HCT116 (cell line): ENCODE measurements around the gene CNPY4. TPM values are rescaled to one million over a fixed set of nuclear protein-coding genes. Genes with fewer than 3 reads are reported as not detected.

Experiments used
- ATAC-seq: fragments of 200-7000 bp; cut with Tn5 transposase; 2 replicates; pipeline ENCODE4 v1.9.1; 2020; ENCODE audit warnings: mild to moderate bottlenecking, moderate library complexity
- BruUV-seq: library from RNA; stranded (reverse); fragments of 400-500 nt; replicated peaks from 2 replicates; lab custom pipeline; 2021; lab: Mats Ljungman, UMichigan
- CTCF ChIA-PET: fragments of 300-600 bp; sonication (Branson Sonifier 250); formaldehyde crosslinking; loops from one replicate; lab custom pipeline; 2021; ENCODE audit warnings: antibody characterized with exemption; lab: Charles Lee
- POLR2A ChIA-PET: fragments of 300-600, 350-600 bp; sonication (Branson Sonifier 250); formaldehyde crosslinking; loops from one replicate; lab custom pipeline; 2021; ENCODE audit warnings: antibody characterized with exemption; lab: Charles Lee
- RAD21 ChIA-PET, 2 experiments: fragments of 300-600 bp; sonication (Branson Sonifier 250); formaldehyde crosslinking; loops; one replicate each; lab custom pipeline; 2023; ENCODE audit warnings: low total read pairs in 2 of 2; ENCODE audit not compliant: uncharacterized antibody in 2 of 2, unreplicated experiment in 2 of 2, low non-redundant PET in 1 of 2; lab: Charles Lee
- DNase-seq: peaks from one replicate; pipeline ENCODE4 v3.0.0-alpha.2; 2010; ENCODE audit warnings: low read depth, low spot score
- H2AFZ ChIP-seq: fragments of 200-600 bp; shearing (Covaris generic), sonication (generic); 2 replicates; pipeline ENCODE4 v1.6.1; 2017; ENCODE audit warnings: low read depth, mixed run types, mixed read lengths, antibody characterized with exemption, low read length; ENCODE audit not compliant: poor library complexity, severe bottlenecking
- H3K27ac ChIP-seq: 2 replicates; pipeline ENCODE4 v1.5.1; 2012; ENCODE audit warnings: low read depth, low read length
- H3K27me3 ChIP-seq: fragments of 200-600 bp; sonication (generic); 2 replicates; pipeline ENCODE4 v1.6.1; 2016; ENCODE audit warnings: mixed run types, low read length, mixed read lengths; ENCODE audit not compliant: insufficient read depth
- H3K36me3 ChIP-seq, 2 experiments: fragments of 200-500 bp in 1 of 2; fragments of 200-600 bp in 1 of 2; sonication (Bioruptor generic) in 1 of 2; sonication (generic) in 1 of 2; 2 replicates each; pipeline versions ENCODE4 v1.5.1 to v1.6.1; 2014 to 2016; ENCODE audit warnings: low read length in 2 of 2, inconsistent platforms in 1 of 2, mixed read lengths in 1 of 2, mixed run types in 1 of 2; ENCODE audit not compliant: insufficient read depth in 2 of 2, control insufficient read depth in 1 of 2
- H3K4me1 ChIP-seq, 2 experiments: fragments of 200-600 bp in 1 of 2; sonication (generic) in 1 of 2; 2 replicates each; pipeline versions ENCODE4 v1.5.1 to v1.6.1; 2012 to 2017; ENCODE audit warnings: low read length in 2 of 2, inconsistent platforms in 1 of 2, mild to moderate bottlenecking in 1 of 2, mixed read lengths in 1 of 2, mixed run types in 1 of 2, moderate library complexity in 1 of 2; ENCODE audit not compliant: insufficient read depth in 2 of 2, control insufficient read depth in 1 of 2
- H3K4me2 ChIP-seq: fragments of 200-600 bp; sonication (generic); 2 replicates; pipeline ENCODE4 v1.6.1; 2017; ENCODE audit warnings: mixed run types, low read length, mixed read lengths
- H3K4me3 ChIP-seq, 2 experiments: fragments of 200-600 bp in 1 of 2; sonication (generic) in 1 of 2; replicated peaks in 1 of 2; 2 replicates each; pipeline ENCODE4 v1.5.1; 2011 to 2016; ENCODE audit warnings: low read length in 2 of 2, control low read depth in 1 of 2, low read depth in 1 of 2, mild to moderate bottlenecking in 1 of 2, mixed read lengths in 1 of 2, mixed run types in 1 of 2
- H3K79me2 ChIP-seq: fragments of 200-600 bp; sonication (generic); 2 replicates; pipeline ENCODE4 v1.6.1; 2017; ENCODE audit warnings: mild to moderate bottlenecking, mixed run types, low read length, moderate library complexity, mixed read lengths; ENCODE audit not compliant: insufficient read depth
- H3K9ac ChIP-seq: fragments of 200-600 bp; sonication (generic); 2 replicates; pipeline ENCODE4 v1.6.1; 2016; ENCODE audit warnings: low read length, mixed read lengths
- H3K9me2 ChIP-seq: fragments of 200-600 bp; sonication (generic), shearing (Covaris generic); 2 replicates; pipeline ENCODE4 v1.6.1; 2017; ENCODE audit warnings: mixed run types, mild to moderate bottlenecking, moderate library complexity; ENCODE audit not compliant: insufficient read depth
- H3K9me3 ChIP-seq, 2 experiments: fragments of 200-500 bp in 1 of 2; fragments of 200-600 bp in 1 of 2; sonication (Bioruptor generic) in 1 of 2; sonication (generic) in 1 of 2; 2 replicates each; pipeline ENCODE4 v1.6.1; 2014 to 2017; ENCODE audit warnings: low read length in 2 of 2, mixed read lengths in 2 of 2, inconsistent platforms in 1 of 2, low read depth in 1 of 2, mild to moderate bottlenecking in 1 of 2, mixed run types in 1 of 2, moderate library complexity in 1 of 2; ENCODE audit not compliant: control insufficient read depth in 1 of 2, insufficient read depth in 1 of 2
- H4K20me1 ChIP-seq: fragments of 200-600 bp; sonication (generic), shearing (Covaris generic); 2 replicates; pipeline ENCODE4 v1.6.1; 2017; ENCODE audit warnings: mixed run types, mild to moderate bottlenecking, moderate library complexity; ENCODE audit not compliant: insufficient read depth
- ATF3 ChIP-seq: IDR thresholded peaks from 2 replicates; pipeline ENCODE4 v1.6.1; 2012
- CEBPB ChIP-seq: IDR thresholded peaks from 2 replicates; pipeline ENCODE4 v1.6.1; 2012; ENCODE audit warnings: low read depth
- CTCF ChIP-seq, 3 experiments: fragments of 200-600 bp in 1 of 3; sonication (generic) in 1 of 3; IDR thresholded peaks in 2 of 3; conservative IDR thresholded peaks in 1 of 3; 2 replicates each; pipeline ENCODE4 v1.5.1; 2012 to 2017; ENCODE audit warnings: low read depth in 2 of 3, low read length in 2 of 3, antibody characterized with exemption in 1 of 3, borderline replicate concordance in 1 of 3, control low read depth in 1 of 3, mild to moderate bottlenecking in 1 of 3, mixed read lengths in 1 of 3, mixed run types in 1 of 3, moderate library complexity in 1 of 3; ENCODE audit not compliant: insufficient read depth in 1 of 3
- EGR1 ChIP-seq: IDR thresholded peaks from 2 replicates; pipeline ENCODE4 v1.6.1; 2012; ENCODE audit warnings: low read depth
- EZH2 ChIP-seq: fragments of 200-600 bp; sonication (generic); IDR thresholded peaks from 2 replicates; pipeline ENCODE4 v1.6.1; 2017; ENCODE audit warnings: antibody characterized with exemption, mixed run types
- EZH2phosphoT487 ChIP-seq: fragments of 200-600 bp; IDR thresholded peaks from 2 replicates; pipeline ENCODE4 v1.6.1; 2018; ENCODE audit warnings: antibody characterized with exemption, borderline replicate concordance
- FOSL1 ChIP-seq: IDR thresholded peaks from 2 replicates; pipeline ENCODE4 v1.6.1; 2012; ENCODE audit warnings: low read depth
- JUND ChIP-seq: IDR thresholded peaks from 2 replicates; pipeline ENCODE4 v1.6.1; 2012
- MAX ChIP-seq: IDR thresholded peaks from 2 replicates; pipeline ENCODE4 v1.6.1; 2012
- POLR2AphosphoS5 ChIP-seq: IDR thresholded peaks from 2 replicates; pipeline ENCODE4 v1.6.1; 2011; ENCODE audit warnings: mild to moderate bottlenecking, low read depth, low read length, moderate library complexity
- SIN3A ChIP-seq: IDR thresholded peaks from 2 replicates; pipeline ENCODE4 v1.6.1; 2012; ENCODE audit warnings: low read depth
- TCF7L2 ChIP-seq: IDR thresholded peaks from 2 replicates; pipeline ENCODE4 v1.7.0; 2011; ENCODE audit warnings: borderline replicate concordance, inconsistent platforms; ENCODE audit not compliant: insufficient read depth, insufficient read length; ENCODE audit errors: extremely low read depth
- YY1 ChIP-seq: IDR thresholded peaks from 2 replicates; pipeline ENCODE4 v1.6.1; 2011; ENCODE audit warnings: low read length, low read depth, moderate library complexity, mild to moderate bottlenecking; ENCODE audit not compliant: insufficient replicate concordance; ENCODE audit errors: extremely low read depth
- ZBTB33 ChIP-seq: IDR thresholded peaks from 2 replicates; pipeline ENCODE4 v1.6.1; 2011; ENCODE audit warnings: mild to moderate bottlenecking, low read length, moderate library complexity; ENCODE audit not compliant: insufficient replicate concordance; ENCODE audit errors: extremely low read depth
- ZFX ChIP-seq: fragments of 450-650 bp; IDR thresholded peaks from 2 replicates; pipeline ENCODE4 v1.6.1; 2017
- ZNF274 ChIP-seq: fragments of 200-500 bp; sonication (Bioruptor generic); IDR thresholded peaks from 2 replicates; pipeline ENCODE4 v1.6.1; 2014; ENCODE audit warnings: mild to moderate bottlenecking, low read depth, low read length, inconsistent platforms
- intact Hi-C: fragments of 100-400 bp; cut with micrococcal nuclease; formaldehyde crosslinking; loops from 2 replicates; pipeline ENCODE4 v1.10.0; 2022
- total RNA-seq: library from RNA; stranded (reverse); gene quantifications from one replicate; pipeline ENCODE4 v1.2.1, GENCODE V29; 2021; ENCODE audit not compliant: unreplicated experiment

CNPY4 gene
- total RNA-seq, 1 experiment from 2014 or later: 2.6 TPM

GRCh38 chr7:100107125-100107737 lies 12.2 kb upstream of the CNPY4 start:
- H3K4me1 ChIP-seq: peaks cover 6 to 11% of the 10 kb centered on the region in 2 experiments; a peak in 3 of 4 replicates
- RAD21 ChIA-PET: no interaction called here
- BruUV-seq: no TSS peak
- peaks cover 3 to 27% of the 10 kb centered on the region in 2 experiments; a peak in 3 of 4 replicates for H3K36me3 ChIP-seq
- DNase-seq: no peak
- H2AFZ ChIP-seq: no peak overlapping the region
- H3K4me2 ChIP-seq: no peak overlapping the region
- peaks cover 5% of the 10 kb centered on the region; the same call in 1 of the 2 replicates for H3K79me2 ChIP-seq
- H4K20me1 ChIP-seq: no peaks in the 10 kb centered on the region
- H3K4me3 ChIP-seq: no peak overlapping the region
- no peaks in the 10 kb centered on the region for H3K9me3 ChIP-seq
- POLR2A ChIA-PET: no interaction called here
- CTCF ChIA-PET: no interaction called here
- no peak overlapping the region for H3K9ac ChIP-seq
- H3K27me3 ChIP-seq: no peaks in the 10 kb centered on the region
- H3K27ac ChIP-seq: no peak overlapping the region
- H3K9me2 ChIP-seq: no peaks in the 10 kb centered on the region
- TF ChIP-seq ZNF274: no peak
- no peak for TF ChIP-seq FOSL1
- no peak for TF ChIP-seq TCF7L2
- no peak for TF ChIP-seq YY1
- TF ChIP-seq POLR2AphosphoS5: no peak
- no peak for TF ChIP-seq ATF3
- TF ChIP-seq EZH2phosphoT487: no peak
- TF ChIP-seq MAX: no peak
- no peak for TF ChIP-seq EGR1
- TF ChIP-seq SIN3A: no peak
- no peak for TF ChIP-seq CEBPB
- no peak for TF ChIP-seq CTCF (IDR thresholded peaks at IDR 0.05 in 2 of 3, conservative IDR thresholded peaks at IDR 0.05 in 1 of 3; ENCODE audit: borderline replicate concordance in 1 of 3, insufficient read depth in 1 of 3, low read depth in 2 of 3, low read length in 2 of 3)
- TF ChIP-seq ZFX: no peak
- no peak for TF ChIP-seq JUND
- TF ChIP-seq ZBTB33: no peak
- no peak for TF ChIP-seq EZH2
- TF ChIP-seq, all 23 proteins: peak for 0
- ATAC-seq: no peak
- intact Hi-C loops: no loop called here
